Endothelial cell of umbilical vein (primary cell): ENCODE results near the gene ADGRG1. TPM values are rescaled to one million over a fixed set of nuclear protein-coding genes. Genes with fewer than 3 reads are reported as not detected.

Experiments
- BruUV-seq: library from RNA; stranded (reverse); fragments of 400-500 nt; replicated peaks from 2 replicates; lab custom pipeline; 2021; lab: Mats Ljungman, UMichigan
- CTCF ChIA-PET: fragments of 300-600, 350-600 bp; sonication (Branson Sonifier 250); formaldehyde crosslinking; loops from one replicate; lab custom pipeline; 2021; ENCODE audit warnings: antibody characterized with exemption, inconsistent platforms; lab: Charles Lee
- POLR2A ChIA-PET: fragments of 300-600, 350-600 bp; sonication (Branson Sonifier 250); formaldehyde crosslinking; loops from one replicate; lab custom pipeline; 2021; ENCODE audit warnings: antibody characterized with exemption, inconsistent platforms; lab: Charles Lee
- DNase-seq: peaks from one replicate; pipeline ENCODE4 v3.0.0-alpha.2; 2011; ENCODE audit warnings: low read depth, low spot score
- FAIRE-seq: peaks from 2 replicates; lab custom pipeline; 2011; peaks lifted over from hg19 to GRCh38; lab: Jason Lieb, UNC
- H2AFZ ChIP-seq: 2 replicates; pipeline ENCODE4 v1.6.0; 2012; ENCODE audit warnings: low read depth, low read length, control low read depth, inconsistent platforms
- H3K27ac ChIP-seq: 2 replicates; pipeline ENCODE4 v1.5.1; 2011; ENCODE audit warnings: low read depth, mild to moderate bottlenecking, control low read depth, low read length, moderate library complexity; ENCODE audit not compliant: insufficient read depth
- H3K27me3 ChIP-seq, 2 experiments: 2 replicates each; pipeline versions ENCODE4 v1.6.0 to v1.6.1; 2011; ENCODE audit warnings: low read length in 2 of 2, mixed read lengths in 1 of 2; ENCODE audit not compliant: control insufficient read depth in 2 of 2, insufficient read depth in 2 of 2
- H3K36me3 ChIP-seq, 2 experiments: 2 replicates in 1 of 2; 3 replicates in 1 of 2; pipeline ENCODE4 v1.5.1; 2011; ENCODE audit warnings: low read length in 2 of 2, mild to moderate bottlenecking in 1 of 2, moderate library complexity in 1 of 2; ENCODE audit not compliant: control insufficient read depth in 2 of 2, insufficient read depth in 2 of 2; ENCODE audit errors: extremely low read depth in 1 of 2
- H3K4me1 ChIP-seq: 3 replicates; pipeline ENCODE4 v1.5.1; 2011; ENCODE audit warnings: mild to moderate bottlenecking, low read length; ENCODE audit not compliant: control insufficient read depth, insufficient read depth; ENCODE audit errors: extremely low read depth
- H3K4me2 ChIP-seq: 2 replicates; pipeline ENCODE4 v1.6.1; 2011; ENCODE audit warnings: low read length, control low read depth, mixed read lengths; ENCODE audit not compliant: insufficient read depth
- H3K4me3 ChIP-seq, 3 experiments: fragments of 200-600 bp in 1 of 3; sonication (generic), shearing (Covaris generic) in 1 of 3; replicated peaks in 1 of 3; 2 replicates each; pipeline ENCODE4 v1.5.1; 2011 to 2016; ENCODE audit warnings: control low read depth in 3 of 3, low read length in 3 of 3, mild to moderate bottlenecking in 2 of 3, inconsistent platforms in 1 of 3, low read depth in 1 of 3, moderate library complexity in 1 of 3; ENCODE audit not compliant: insufficient read depth in 1 of 3
- H3K79me2 ChIP-seq: 2 replicates; pipeline ENCODE4 v1.6.0; 2012; ENCODE audit warnings: low read length, inconsistent platforms; ENCODE audit not compliant: control insufficient read depth, insufficient read depth
- H3K9ac ChIP-seq: replicated peaks from 2 replicates; pipeline ENCODE3; 2011; ENCODE audit warnings: low read length, control low read depth; ENCODE audit not compliant: insufficient read depth; ENCODE audit errors: extremely low read depth
- H3K9me1 ChIP-seq: replicated peaks from 3 replicates; pipeline ENCODE4 v1.6.0; 2011; ENCODE audit warnings: mild to moderate bottlenecking, low read length; ENCODE audit not compliant: control insufficient read depth, insufficient read depth; ENCODE audit errors: extremely low read depth
- H3K9me3 ChIP-seq: replicated peaks from 2 replicates; pipeline ENCODE4 v1.5.1; 2012; ENCODE audit warnings: low read length, inconsistent platforms; ENCODE audit not compliant: control insufficient read depth, insufficient read depth
- H4K20me1 ChIP-seq: replicated peaks from 2 replicates; pipeline ENCODE3; 2011; ENCODE audit warnings: mild to moderate bottlenecking, low read length; ENCODE audit not compliant: control insufficient read depth, insufficient read depth; ENCODE audit errors: extremely low read depth
- CTCF ChIP-seq, 2 donors: IDR thresholded peaks; 1 replicate in 1 of 2; 2 replicates in 1 of 2; pipeline ENCODE4 v1.5.1; 2011; ENCODE audit warnings: low read length in 2 of 2, mild to moderate bottlenecking in 2 of 2, moderate library complexity in 2 of 2, control low read depth in 1 of 2, inconsistent platforms in 1 of 2, low read depth in 1 of 2; ENCODE audit not compliant: insufficient read depth in 1 of 2; ENCODE audit errors: extremely low read depth in 1 of 2
- EZH2 ChIP-seq: IDR thresholded peaks from 2 replicates; pipeline ENCODE4 v1.6.1; 2012; ENCODE audit warnings: borderline replicate concordance, low read depth, mild to moderate bottlenecking, moderate library complexity, low read length, inconsistent platforms; ENCODE audit not compliant: severe bottlenecking
- FOS ChIP-seq: IDR thresholded peaks from 2 replicates; pipeline ENCODE4 v1.6.1; 2011; ENCODE audit warnings: mild to moderate bottlenecking, low read length, moderate library complexity, borderline replicate concordance; ENCODE audit not compliant: insufficient read depth
- GATA2 ChIP-seq: IDR thresholded peaks from 2 replicates; pipeline ENCODE4 v1.7.0; 2011; ENCODE audit warnings: low read depth, mild to moderate bottlenecking, moderate library complexity, mixed read lengths, low read length; ENCODE audit not compliant: insufficient read length, insufficient read depth
- JUN ChIP-seq: IDR thresholded peaks from 2 replicates; pipeline ENCODE4 v1.6.1; 2011; ENCODE audit warnings: borderline replicate concordance, low read depth; ENCODE audit not compliant: insufficient read length, insufficient read depth
- MYC ChIP-seq: IDR thresholded peaks from one replicate; pipeline ENCODE4 v1.6.1; 2011; ENCODE audit warnings: mild to moderate bottlenecking, low read depth, low read length
- POLR2A ChIP-seq: IDR thresholded peaks from 2 replicates; pipeline ENCODE4 v1.6.1; 2012; ENCODE audit warnings: low read depth, mild to moderate bottlenecking, control low read depth, low read length
- POLR2AphosphoS5 ChIP-seq: IDR thresholded peaks from 2 replicates; pipeline ENCODE4 v1.6.1; 2012; ENCODE audit warnings: low read depth, mild to moderate bottlenecking, control low read depth, low read length, moderate library complexity; ENCODE audit not compliant: insufficient read depth
- dilution Hi-C: fragments of 300-500 bp; cut with MboI; formaldehyde crosslinking; loops from one replicate; pipeline ENCODE4 v1.15.0; 2019; ENCODE audit warnings: low sequenced_read_pairs; ENCODE audit not compliant: extremely low pct_ligation_motif_present
- intact Hi-C: fragments of 100-400 bp; cut with micrococcal nuclease; formaldehyde crosslinking; loops from one replicate; pipeline ENCODE4 v1.10.0; 2022
- polyA plus RNA-seq, 4 experiments: library from polyadenylated mRNA; depleted of rRNA in 3 of 4; stranded (reverse) in 3 of 4; unstranded in 1 of 4; fragments of >200 nt; gene quantifications; 2 replicates each; pipeline versions ENCODE4 v1.2.1 to v1.2.3, GENCODE V29; 2011 to 2012; ENCODE audit warnings: missing spikeins in 1 of 4
- total RNA-seq: library from RNA; stranded (reverse); gene quantifications from 2 replicates; pipeline ENCODE4 v1.2.3, GENCODE V29; 2021
- TF ChIP-seq, protein P1 (sequence below): IDR thresholded peaks from 2 replicates; pipeline ENCODE4 v1.6.1; 2011; ENCODE audit not compliant: insufficient read depth, insufficient read length

The ADGRG1 gene
- total and polyA plus RNA-seq, 2 donors (not counting 3 experiments of a cell fraction or from before 2014, with no cell fraction given) = 45.6 to 92.5 TPM

GRCh38 chr16:57689762-57690558 lies 61.5 kb downstream of the ADGRG1 start:
- Histone ChIP-seq H3K27me3 (peaks cover 4 to 7% of the 10 kb centered on the region in 2 experiments), H3K4me3 (no peak overlapping the region), H3K9ac (no peak overlapping the region), H3K4me1 (no peaks in the 10 kb centered on the region), H4K20me1 (no peaks in the 10 kb centered on the region), H3K4me2 (no peak overlapping the region), H3K79me2 (no peaks in the 10 kb centered on the region), H3K9me1 (no peaks in the 10 kb centered on the region), H3K36me3 (no peaks in the 10 kb centered on the region), H3K9me3 (no peaks in the 10 kb centered on the region), H2AFZ (no peak overlapping the region), H3K27ac (no peak overlapping the region)
- ChIA-PET CTCF (no interaction called here), POLR2A (no interaction called here)
- FAIRE-seq (no peak), DNase-seq (peak; percentile 14)
- intact Hi-C loops (no loop called here), dilution Hi-C loops (no loop called here)
- no TSS peak for BruUV-seq
- no peak for TF ChIP-seq GATA2

GRCh38 chr16:57690782-57691471 lies 62.5 kb downstream of the ADGRG1 start:
- Histone ChIP-seq H3K9me3 (no peaks in the 10 kb centered on the region), H3K4me3 (no peak overlapping the region), H4K20me1 (no peaks in the 10 kb centered on the region), H3K4me1 (no peaks in the 10 kb centered on the region), H3K36me3 (no peaks in the 10 kb centered on the region), H3K9me1 (no peaks in the 10 kb centered on the region), H3K27ac (no peak overlapping the region), H3K4me2 (no peak overlapping the region), H3K79me2 (no peaks in the 10 kb centered on the region), H3K9ac (no peak overlapping the region), H2AFZ (no peak overlapping the region), H3K27me3 (peaks cover 4 to 7% of the 10 kb centered on the region in 2 experiments)
- dilution Hi-C loops (no loop called here), intact Hi-C loops (no loop called here)
- ChIA-PET CTCF (no interaction called here), POLR2A (no interaction called here)
- no peak for DNase-seq
- TF ChIP-seq CTCF (IDR thresholded peaks at IDR 0.05; ENCODE audit: extremely low read depth in 1 of 2, insufficient read depth in 1 of 2, low read depth in 1 of 2, low read length in 2 of 2) (no peak), POLR2AphosphoS5 (no peak), GATA2 (no peak), FOS (no peak), JUN (no peak), MYC (no peak), EZH2 (no peak), POLR2A (no peak)
- TF ChIP-seq, protein P1, sequence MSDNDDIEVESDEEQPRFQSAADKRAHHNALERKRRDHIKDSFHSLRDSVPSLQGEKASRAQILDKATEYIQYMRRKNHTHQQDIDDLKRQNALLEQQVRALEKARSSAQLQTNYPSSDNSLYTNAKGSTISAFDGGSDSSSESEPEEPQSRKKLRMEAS = no peak
- BruUV-seq = no TSS peak
- FAIRE-seq = no peak
